Endothelial cell of umbilical vein (primary cell): ENCODE data around the gene ECPAS. TPM values are rescaled to one million over a fixed set of nuclear protein-coding genes. Genes with fewer than 3 reads are reported as not detected.

Experiments used
- BruUV-seq: library from RNA; stranded (reverse); fragments of 400-500 nt; replicated peaks from 2 replicates; lab custom pipeline; 2021; lab: Mats Ljungman, UMichigan
- CTCF ChIA-PET: fragments of 300-600, 350-600 bp; sonication (Branson Sonifier 250); formaldehyde crosslinking; loops from one replicate; lab custom pipeline; 2021; ENCODE audit warnings: antibody characterized with exemption, inconsistent platforms; lab: Charles Lee
- POLR2A ChIA-PET: fragments of 300-600, 350-600 bp; sonication (Branson Sonifier 250); formaldehyde crosslinking; loops from one replicate; lab custom pipeline; 2021; ENCODE audit warnings: antibody characterized with exemption, inconsistent platforms; lab: Charles Lee
- DNase-seq: peaks from one replicate; pipeline ENCODE4 v3.0.0-alpha.2; 2011; ENCODE audit warnings: low read depth, low spot score
- FAIRE-seq: peaks from 2 replicates; lab custom pipeline; 2011; peaks lifted over from hg19 to GRCh38; lab: Jason Lieb, UNC
- H2AFZ ChIP-seq: 2 replicates; pipeline ENCODE4 v1.6.0; 2012; ENCODE audit warnings: low read depth, low read length, control low read depth, inconsistent platforms
- H3K27ac ChIP-seq: 2 replicates; pipeline ENCODE4 v1.5.1; 2011; ENCODE audit warnings: low read depth, mild to moderate bottlenecking, control low read depth, low read length, moderate library complexity; ENCODE audit not compliant: insufficient read depth
- H3K27me3 ChIP-seq, 2 experiments: 2 replicates each; pipeline versions ENCODE4 v1.6.0 to v1.6.1; 2011; ENCODE audit warnings: low read length in 2 of 2, mixed read lengths in 1 of 2; ENCODE audit not compliant: control insufficient read depth in 2 of 2, insufficient read depth in 2 of 2
- H3K36me3 ChIP-seq, 2 experiments: 2 replicates in 1 of 2; 3 replicates in 1 of 2; pipeline ENCODE4 v1.5.1; 2011; ENCODE audit warnings: low read length in 2 of 2, mild to moderate bottlenecking in 1 of 2, moderate library complexity in 1 of 2; ENCODE audit not compliant: control insufficient read depth in 2 of 2, insufficient read depth in 2 of 2; ENCODE audit errors: extremely low read depth in 1 of 2
- H3K4me1 ChIP-seq: 3 replicates; pipeline ENCODE4 v1.5.1; 2011; ENCODE audit warnings: mild to moderate bottlenecking, low read length; ENCODE audit not compliant: control insufficient read depth, insufficient read depth; ENCODE audit errors: extremely low read depth
- H3K4me2 ChIP-seq: 2 replicates; pipeline ENCODE4 v1.6.1; 2011; ENCODE audit warnings: low read length, control low read depth, mixed read lengths; ENCODE audit not compliant: insufficient read depth
- H3K4me3 ChIP-seq, 3 experiments: fragments of 200-600 bp in 1 of 3; sonication (generic), shearing (Covaris generic) in 1 of 3; replicated peaks in 1 of 3; 2 replicates each; pipeline ENCODE4 v1.5.1; 2011 to 2016; ENCODE audit warnings: control low read depth in 3 of 3, low read length in 3 of 3, mild to moderate bottlenecking in 2 of 3, inconsistent platforms in 1 of 3, low read depth in 1 of 3, moderate library complexity in 1 of 3; ENCODE audit not compliant: insufficient read depth in 1 of 3
- H3K79me2 ChIP-seq: 2 replicates; pipeline ENCODE4 v1.6.0; 2012; ENCODE audit warnings: low read length, inconsistent platforms; ENCODE audit not compliant: control insufficient read depth, insufficient read depth
- H3K9ac ChIP-seq: replicated peaks from 2 replicates; pipeline ENCODE3; 2011; ENCODE audit warnings: low read length, control low read depth; ENCODE audit not compliant: insufficient read depth; ENCODE audit errors: extremely low read depth
- H3K9me1 ChIP-seq: replicated peaks from 3 replicates; pipeline ENCODE4 v1.6.0; 2011; ENCODE audit warnings: mild to moderate bottlenecking, low read length; ENCODE audit not compliant: control insufficient read depth, insufficient read depth; ENCODE audit errors: extremely low read depth
- H3K9me3 ChIP-seq: replicated peaks from 2 replicates; pipeline ENCODE4 v1.5.1; 2012; ENCODE audit warnings: low read length, inconsistent platforms; ENCODE audit not compliant: control insufficient read depth, insufficient read depth
- H4K20me1 ChIP-seq: replicated peaks from 2 replicates; pipeline ENCODE3; 2011; ENCODE audit warnings: mild to moderate bottlenecking, low read length; ENCODE audit not compliant: control insufficient read depth, insufficient read depth; ENCODE audit errors: extremely low read depth
- CTCF ChIP-seq, 2 donors: IDR thresholded peaks; 1 replicate in 1 of 2; 2 replicates in 1 of 2; pipeline ENCODE4 v1.5.1; 2011; ENCODE audit warnings: low read length in 2 of 2, mild to moderate bottlenecking in 2 of 2, moderate library complexity in 2 of 2, control low read depth in 1 of 2, inconsistent platforms in 1 of 2, low read depth in 1 of 2; ENCODE audit not compliant: insufficient read depth in 1 of 2; ENCODE audit errors: extremely low read depth in 1 of 2
- EZH2 ChIP-seq: IDR thresholded peaks from 2 replicates; pipeline ENCODE4 v1.6.1; 2012; ENCODE audit warnings: borderline replicate concordance, low read depth, mild to moderate bottlenecking, moderate library complexity, low read length, inconsistent platforms; ENCODE audit not compliant: severe bottlenecking
- FOS ChIP-seq: IDR thresholded peaks from 2 replicates; pipeline ENCODE4 v1.6.1; 2011; ENCODE audit warnings: mild to moderate bottlenecking, low read length, moderate library complexity, borderline replicate concordance; ENCODE audit not compliant: insufficient read depth
- GATA2 ChIP-seq: IDR thresholded peaks from 2 replicates; pipeline ENCODE4 v1.7.0; 2011; ENCODE audit warnings: low read depth, mild to moderate bottlenecking, moderate library complexity, mixed read lengths, low read length; ENCODE audit not compliant: insufficient read length, insufficient read depth
- JUN ChIP-seq: IDR thresholded peaks from 2 replicates; pipeline ENCODE4 v1.6.1; 2011; ENCODE audit warnings: borderline replicate concordance, low read depth; ENCODE audit not compliant: insufficient read length, insufficient read depth
- MAX ChIP-seq: IDR thresholded peaks from 2 replicates; pipeline ENCODE4 v1.6.1; 2011; ENCODE audit not compliant: insufficient read depth, insufficient read length
- MYC ChIP-seq: IDR thresholded peaks from one replicate; pipeline ENCODE4 v1.6.1; 2011; ENCODE audit warnings: mild to moderate bottlenecking, low read depth, low read length
- POLR2A ChIP-seq: IDR thresholded peaks from 2 replicates; pipeline ENCODE4 v1.6.1; 2012; ENCODE audit warnings: low read depth, mild to moderate bottlenecking, control low read depth, low read length
- POLR2AphosphoS5 ChIP-seq: IDR thresholded peaks from 2 replicates; pipeline ENCODE4 v1.6.1; 2012; ENCODE audit warnings: low read depth, mild to moderate bottlenecking, control low read depth, low read length, moderate library complexity; ENCODE audit not compliant: insufficient read depth
- dilution Hi-C: fragments of 300-500 bp; cut with MboI; formaldehyde crosslinking; loops from one replicate; pipeline ENCODE4 v1.15.0; 2019; ENCODE audit warnings: low sequenced_read_pairs; ENCODE audit not compliant: extremely low pct_ligation_motif_present
- intact Hi-C: fragments of 100-400 bp; cut with micrococcal nuclease; formaldehyde crosslinking; loops from one replicate; pipeline ENCODE4 v1.10.0; 2022
- polyA plus RNA-seq, 4 experiments: library from polyadenylated mRNA; depleted of rRNA in 3 of 4; stranded (reverse) in 3 of 4; unstranded in 1 of 4; fragments of >200 nt; gene quantifications; 2 replicates each; pipeline versions ENCODE4 v1.2.1 to v1.2.3, GENCODE V29; 2011 to 2012; ENCODE audit warnings: missing spikeins in 1 of 4
- total RNA-seq: library from RNA; stranded (reverse); gene quantifications from 2 replicates; pipeline ENCODE4 v1.2.3, GENCODE V29; 2021

The ECPAS gene
- total and polyA plus RNA-seq, 2 donors (not counting 3 experiments of a cell fraction or from before 2014, with no cell fraction given), result 17.9 to 89.3 TPM

GRCh38 chr9:111436571-111436970 is 47.6 kb downstream of the ECPAS start:
- Histone ChIP-seq H3K27me3 (no peaks in the 10 kb centered on the region), H3K27ac (no peak overlapping the region), H3K4me1 (no peaks in the 10 kb centered on the region), H3K4me3 (no peak overlapping the region), H3K79me2 (no peaks in the 10 kb centered on the region), H3K4me2 (no peak overlapping the region), H3K36me3 (peaks cover 6 to 16% of the 10 kb centered on the region in 2 experiments), H2AFZ (no peak overlapping the region), H3K9ac (no peak overlapping the region), H3K9me1 (no peaks in the 10 kb centered on the region), H3K9me3 (no peaks in the 10 kb centered on the region), H4K20me1 (no peaks in the 10 kb centered on the region)
- intact Hi-C loops (no loop called here), dilution Hi-C loops (no loop called here)
- POLR2A ChIA-PET, result interaction anchor here (0.6 kb wide), 1 partner anchor 309 kb away, joined by 3 read pairs; no protein-coding TSS in a partner anchor
- CTCF ChIA-PET, result no interaction called here
- DNase-seq, result no peak
- no TSS peak for BruUV-seq
- no peak for FAIRE-seq
- TF ChIP-seq MYC (no peak), POLR2A (no peak), GATA2 (no peak), FOS (no peak), EZH2 (no peak), JUN (no peak), MAX (no peak), CTCF (IDR thresholded peaks at IDR 0.05; ENCODE audit: extremely low read depth in 1 of 2, insufficient read depth in 1 of 2, low read depth in 1 of 2, low read length in 2 of 2) (no peak), POLR2AphosphoS5 (no peak)
